Esophagus squamous epithelium (tissue), 5 donors: Measurements from ENCODE around the gene RAB6A. TPM values are rescaled to one million over a fixed set of nuclear protein-coding genes. Genes with fewer than 3 reads are reported as not detected.

Experiments
- DNase-seq: peaks from one replicate; lab custom pipeline; 2025; lab: John Stamatoyannopoulos, UW
- H3K27ac ChIP-seq, 4 donors: fragments of 200-600 bp; sonication (generic); one replicate each; pipeline ENCODE4 v1.5.1; 2016 to 2019; ENCODE audit warnings: mild to moderate bottlenecking in 1 of 4
- H3K27me3 ChIP-seq, 4 donors: fragments of 200-600 bp; sonication (generic); 1 replicate in 3 of 4; 2 replicates in 1 of 4; pipeline versions ENCODE4 v1.5.1 to v1.6.0; 2017 to 2021; ENCODE audit warnings: antibody characterized with exemption in 1 of 4
- H3K36me3 ChIP-seq, 3 donors: fragments of 200-600 bp; sonication (generic); one replicate each; pipeline ENCODE4 v1.5.1; 2016 to 2019
- H3K4me1 ChIP-seq, 3 donors: fragments of 200-600 bp; sonication (generic); one replicate each; pipeline ENCODE4 v1.5.1; 2017 to 2019
- H3K4me3 ChIP-seq, 4 donors: fragments of 200-600 bp; sonication (generic); 1 replicate in 3 of 4; 2 replicates in 1 of 4; pipeline ENCODE4 v1.5.1; 2016 to 2019; ENCODE audit warnings: mild to moderate bottlenecking in 2 of 4, moderate library complexity in 1 of 4
- H3K9me3 ChIP-seq, 3 donors: fragments of 200-600 bp; sonication (generic); one replicate each; pipeline ENCODE4 v1.5.1; 2016 to 2019
- POLR2A ChIP-seq, 4 donors: fragments of 450-650 bp; IDR thresholded peaks; one replicate each; pipeline ENCODE4 v1.6.1; 2017; ENCODE audit warnings: antibody characterized with exemption in 4 of 4, mild to moderate bottlenecking in 4 of 4, moderate library complexity in 3 of 4
- WGBS, 2 donors: methylation state at CpG; one replicate each; pipeline ENCODE4 v1.1.5; 2018; 5-methylcytosine and 5-hydroxymethylcytosine counted together
- intact Hi-C: fragments of 100-400 bp; cut with DNase I; formaldehyde crosslinking; loops from one replicate; pipeline ENCODE4 v1.15.0; 2022
- total RNA-seq, 4 donors: library from RNA; depleted of rRNA; stranded (reverse); fragments of >200 nt; gene quantifications; one replicate each; pipeline ENCODE4 v1.1.0, GENCODE V29; 2016
- TF ChIP-seq, protein P1 (sequence below), 6 experiments: fragments of 450-650 bp in 4 of 6; fragments of 200-600 bp in 2 of 6; sonication (generic) in 2 of 6; IDR thresholded peaks; one replicate each; pipeline ENCODE4 v1.5.1; 2016 to 2019; ENCODE audit warnings: antibody characterized with exemption in 6 of 6, mild to moderate bottlenecking in 4 of 6, moderate library complexity in 4 of 6
- donor health status: DM: yes; HTN: yes; CAD: no.

RAB6A gene
- total RNA-seq, 4 donors from 2014 or later: 115 to 234 (median 161) TPM

DNA sequence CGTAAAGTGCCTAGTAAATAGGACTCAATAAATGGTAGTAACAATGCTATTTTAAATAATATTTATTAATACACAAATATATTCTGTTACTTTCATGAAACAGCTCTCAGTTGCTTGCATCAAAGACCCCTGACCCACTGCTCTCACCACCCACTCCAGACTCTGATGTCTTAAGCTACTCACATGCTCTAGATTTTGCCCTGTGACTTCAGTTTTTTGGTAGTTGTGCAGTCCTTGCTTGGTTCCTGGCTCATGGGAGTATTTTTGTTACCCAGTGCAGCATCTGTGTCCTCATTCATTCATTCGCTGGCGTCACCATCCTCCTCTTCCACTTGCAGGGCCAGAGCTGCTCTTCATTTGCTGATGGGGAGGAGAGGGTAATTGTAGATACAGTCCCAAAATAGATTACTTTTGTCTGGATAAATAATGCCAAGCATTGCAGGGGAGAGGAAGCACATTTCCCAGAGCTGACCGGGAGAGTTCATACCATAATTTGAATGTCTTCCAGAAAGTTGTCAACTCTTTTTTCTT is 39.5 kb upstream of the RAB6A start:
- 61 to 80% methylated on average over 2 to 4 of the region's 4 CpGs for WGBS, 2 donors
- intact Hi-C loops: no loop called here
- H3K27me3 ChIP-seq: no peaks in the 10 kb centered on the region
- TF ChIP-seq, protein P1, sequence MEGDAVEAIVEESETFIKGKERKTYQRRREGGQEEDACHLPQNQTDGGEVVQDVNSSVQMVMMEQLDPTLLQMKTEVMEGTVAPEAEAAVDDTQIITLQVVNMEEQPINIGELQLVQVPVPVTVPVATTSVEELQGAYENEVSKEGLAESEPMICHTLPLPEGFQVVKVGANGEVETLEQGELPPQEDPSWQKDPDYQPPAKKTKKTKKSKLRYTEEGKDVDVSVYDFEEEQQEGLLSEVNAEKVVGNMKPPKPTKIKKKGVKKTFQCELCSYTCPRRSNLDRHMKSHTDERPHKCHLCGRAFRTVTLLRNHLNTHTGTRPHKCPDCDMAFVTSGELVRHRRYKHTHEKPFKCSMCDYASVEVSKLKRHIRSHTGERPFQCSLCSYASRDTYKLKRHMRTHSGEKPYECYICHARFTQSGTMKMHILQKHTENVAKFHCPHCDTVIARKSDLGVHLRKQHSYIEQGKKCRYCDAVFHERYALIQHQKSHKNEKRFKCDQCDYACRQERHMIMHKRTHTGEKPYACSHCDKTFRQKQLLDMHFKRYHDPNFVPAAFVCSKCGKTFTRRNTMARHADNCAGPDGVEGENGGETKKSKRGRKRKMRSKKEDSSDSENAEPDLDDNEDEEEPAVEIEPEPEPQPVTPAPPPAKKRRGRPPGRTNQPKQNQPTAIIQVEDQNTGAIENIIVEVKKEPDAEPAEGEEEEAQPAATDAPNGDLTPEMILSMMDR (IDR thresholded peaks at IDR 0.05): no peak
- no peak for TF ChIP-seq POLR2A (IDR thresholded peaks at IDR 0.05)
- H3K27ac ChIP-seq: no peak overlapping the region
- H3K4me1 ChIP-seq: no peaks in the 10 kb centered on the region
- H3K36me3 ChIP-seq: peaks cover 0 to 24% (median 2%) of the 10 kb centered on the region in 3 donors
- no peak overlapping the region for H3K4me3 ChIP-seq
- no peak for DNase-seq
- H3K9me3 ChIP-seq: no peaks in the 10 kb centered on the region

DNA sequence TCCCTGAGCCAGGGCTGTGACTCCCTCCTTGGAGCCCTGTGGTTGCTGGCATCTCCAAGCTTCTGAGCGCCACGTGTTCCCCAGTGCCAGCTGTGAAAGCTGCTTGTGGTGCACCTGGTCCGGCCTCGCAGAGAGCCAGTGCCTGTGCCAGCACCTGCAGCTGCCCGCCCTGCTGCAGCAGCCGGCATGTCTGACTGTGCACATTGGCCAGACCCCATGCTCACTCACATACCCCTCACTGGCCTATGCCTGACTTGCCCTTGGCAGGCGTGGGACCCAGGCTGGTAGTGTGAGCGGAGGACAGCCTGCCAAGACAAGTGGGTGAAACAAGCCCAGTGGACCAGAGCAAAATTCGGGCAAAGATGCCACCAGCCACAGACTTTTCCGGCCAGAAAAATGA is 36.6 kb upstream of the RAB6A start:
- Histone ChIP-seq H3K27me3 (no peaks in the 10 kb centered on the region), H3K4me3 (no peak overlapping the region), H3K36me3 (peaks cover 0 to 30% (median 0%) of the 10 kb centered on the region in 3 donors), H3K4me1 (no peaks in the 10 kb centered on the region), H3K9me3 (no peaks in the 10 kb centered on the region), H3K27ac (no peak overlapping the region)
- intact Hi-C loops: no loop called here
- 75 to 77% methylated on average over 2 to 3 of the region's 10 CpGs for WGBS, 2 donors
- DNase-seq: no peak
- TF ChIP-seq POLR2A (IDR thresholded peaks at IDR 0.05): no peak
- TF ChIP-seq, protein P1 (IDR thresholded peaks at IDR 0.05): no peak

DNA sequence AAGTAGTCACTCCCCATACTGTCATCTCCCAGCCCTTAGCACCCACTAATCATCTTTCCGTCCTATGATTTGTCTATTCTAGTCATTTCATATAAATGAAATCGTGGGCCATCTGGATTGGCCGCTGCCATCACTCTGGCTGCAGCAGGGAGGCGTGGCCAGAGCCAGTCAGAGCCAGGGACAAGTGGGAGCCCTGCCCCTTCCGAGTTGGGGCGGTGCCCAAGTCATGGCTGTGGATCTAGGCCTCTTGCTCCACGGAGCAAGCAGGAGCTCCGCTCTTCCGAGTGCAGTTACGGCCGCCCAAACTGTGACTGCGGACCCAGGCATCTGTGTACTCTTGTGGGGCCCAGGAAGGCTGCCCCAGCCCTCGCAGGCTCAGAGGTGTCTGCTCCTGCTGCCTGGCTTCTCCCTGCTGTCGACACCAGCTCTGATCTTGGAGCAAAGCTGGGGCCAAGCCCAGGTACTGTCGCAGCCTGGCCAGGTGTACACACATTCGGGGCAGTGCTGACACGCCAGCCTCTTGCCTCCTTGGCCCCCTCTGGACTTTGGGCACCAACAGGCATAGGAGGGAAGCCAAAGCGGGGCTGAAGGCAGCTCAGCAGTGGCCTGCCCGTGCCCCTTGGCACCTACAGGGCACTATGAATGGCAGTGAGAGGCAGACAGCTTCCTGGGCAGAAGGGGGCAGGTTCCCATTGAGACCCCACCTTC is 35.2 kb upstream of the RAB6A start:
- Histone ChIP-seq H3K27me3 (no peaks in the 10 kb centered on the region), H3K9me3 (no peaks in the 10 kb centered on the region), H3K27ac (no peak overlapping the region), H3K4me1 (no peaks in the 10 kb centered on the region), H3K36me3 (peaks cover 0 to 39% (median 0%) of the 10 kb centered on the region in 3 donors), H3K4me3 (no peak overlapping the region)
- 65 to 89% methylated on average over 3 to 12 of the region's 19 CpGs for WGBS, 2 donors
- intact Hi-C loops: no loop called here
- no peak for TF ChIP-seq POLR2A (IDR thresholded peaks at IDR 0.05)
- TF ChIP-seq, protein P1 (IDR thresholded peaks at IDR 0.05): no peak
- DNase-seq: no peak

DNA sequence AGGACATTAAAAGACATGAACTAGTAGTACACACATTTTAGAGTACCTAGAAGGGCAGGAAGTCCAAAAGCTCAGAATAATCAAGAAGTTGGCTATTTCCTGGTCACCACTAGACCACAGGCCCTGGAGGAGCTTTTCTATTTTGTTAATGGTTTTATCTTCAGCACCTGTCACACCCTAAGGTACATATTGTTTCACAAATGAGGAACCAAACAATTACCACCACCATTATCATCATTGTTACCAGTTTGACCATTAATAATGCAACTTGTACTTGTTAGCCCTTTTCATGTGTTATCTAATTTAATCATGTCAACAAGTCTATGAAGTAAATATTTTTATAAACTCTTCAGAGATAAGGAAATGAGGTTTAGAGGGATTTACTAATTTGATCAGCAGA is 31.7 kb upstream of the RAB6A start:
- Histone ChIP-seq H3K4me3 (no peak overlapping the region), H3K36me3 (peaks cover 0 to 33% (median 0%) of the 10 kb centered on the region in 3 donors), H3K4me1 (peaks cover 0 to 14% (median 10%) of the 10 kb centered on the region in 3 donors), H3K27ac (no peak overlapping the region), H3K9me3 (no peaks in the 10 kb centered on the region), H3K27me3 (no peaks in the 10 kb centered on the region)
- no peak for TF ChIP-seq POLR2A (IDR thresholded peaks at IDR 0.05)
- TF ChIP-seq, protein P1 (IDR thresholded peaks at IDR 0.05): no peak
- intact Hi-C loops: no loop called here
- DNase-seq: no peak

DNA sequence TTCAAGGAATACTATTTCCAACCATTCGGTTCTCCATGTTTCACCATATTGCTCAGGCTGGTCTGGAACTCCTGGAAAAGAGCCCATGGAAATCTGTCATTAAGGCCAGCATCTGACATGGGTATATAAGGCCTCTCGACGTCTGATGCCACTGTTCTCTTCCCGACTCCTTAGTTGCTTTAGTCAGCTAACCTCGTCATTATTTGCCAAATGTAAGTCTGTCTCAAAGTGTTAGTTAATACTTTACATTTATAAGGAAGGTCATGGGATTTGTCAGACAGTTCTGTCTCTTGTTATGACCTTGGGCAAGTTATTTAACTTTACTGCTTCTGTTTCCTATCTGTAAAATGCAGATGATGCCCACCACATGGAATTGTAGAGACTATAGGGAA is 28.4 kb upstream of the RAB6A start:
- intact Hi-C loops: no loop called here
- no peak for TF ChIP-seq POLR2A (IDR thresholded peaks at IDR 0.05)
- TF ChIP-seq, protein P1 (IDR thresholded peaks at IDR 0.05): no peak
- Histone ChIP-seq H3K9me3 (no peaks in the 10 kb centered on the region), H3K4me1 (peaks cover 6 to 35% (median 15%) of the 10 kb centered on the region in 3 donors), H3K27me3 (no peaks in the 10 kb centered on the region), H3K36me3 (peaks cover 0 to 9% (median 0%) of the 10 kb centered on the region in 3 donors), H3K4me3 (no peak overlapping the region), H3K27ac (peak overlapping the region; percentile 22 to 95 (median 92))
- 65 to 71% methylated on average over 5 of the region's 5 CpGs for WGBS, 2 donors
- no peak for DNase-seq
